H9 (cell line): ENCODE data around the gene ANKDD1B. TPM values are rescaled to one million over a fixed set of nuclear protein-coding genes. Genes with fewer than 3 reads are reported as not detected.
"Not testable (repeated sequence)": the region's sequence is repeated elsewhere in the genome, so short reads cannot be mapped to it uniquely, and the experiment has no call there.

Source experiments
- DNase-seq: peaks from one replicate; pipeline ENCODE4 v3.0.0-alpha.2; 2017
- H2AFZ ChIP-seq: one replicate; pipeline ENCODE4 v1.6.1; 2013; ENCODE audit warnings: mild to moderate bottlenecking, low read length, control low read depth, moderate library complexity
- H2AK5ac ChIP-seq: 2 replicates; pipeline ENCODE4 v1.6.1; 2013; ENCODE audit warnings: low read length, control low read depth, mixed read lengths; ENCODE audit not compliant: insufficient read length
- H2BK120ac ChIP-seq: one replicate; pipeline ENCODE4 v1.6.1; 2013; ENCODE audit warnings: low read depth, mild to moderate bottlenecking, low read length, control low read depth, inconsistent platforms; ENCODE audit not compliant: poor library complexity, severe bottlenecking
- H2BK12ac ChIP-seq: 2 replicates; pipeline ENCODE4 v1.6.1; 2013; ENCODE audit warnings: low read length, control low read depth, mixed read lengths, low read depth; ENCODE audit not compliant: insufficient read length
- H2BK15ac ChIP-seq: 2 replicates; pipeline ENCODE4 v1.6.1; 2013; ENCODE audit warnings: low read depth, low read length, control low read depth
- H2BK20ac ChIP-seq: one replicate; pipeline ENCODE4 v1.6.1; 2013; ENCODE audit warnings: low read depth, mild to moderate bottlenecking, low read length, control low read depth, inconsistent platforms; ENCODE audit not compliant: poor library complexity, severe bottlenecking
- H2BK5ac ChIP-seq: 2 replicates; pipeline ENCODE4 v1.6.1; 2013; ENCODE audit warnings: low read length, control low read depth, mixed read lengths; ENCODE audit not compliant: insufficient read length
- H3K14ac ChIP-seq: 2 replicates; pipeline ENCODE4 v1.6.1; 2013; ENCODE audit warnings: low read length, control low read depth; ENCODE audit not compliant: insufficient read depth
- H3K18ac ChIP-seq: 2 replicates; pipeline ENCODE4 v1.6.1; 2013; ENCODE audit warnings: low read depth, mild to moderate bottlenecking, mixed read lengths, low read length, control low read depth; ENCODE audit not compliant: insufficient read length
- H3K23ac ChIP-seq: 2 replicates; pipeline ENCODE4 v1.6.1; 2013; ENCODE audit warnings: low read length, control low read depth, mixed read lengths, low read depth; ENCODE audit not compliant: insufficient read length
- H3K23me2 ChIP-seq: 2 replicates; pipeline ENCODE4 v1.6.1; 2013; ENCODE audit warnings: low read depth, mild to moderate bottlenecking, mixed read lengths, low read length, control low read depth; ENCODE audit not compliant: insufficient read length, poor library complexity, severe bottlenecking
- H3K27ac ChIP-seq: 2 replicates; pipeline ENCODE4 v1.5.1; 2013; ENCODE audit warnings: low read length, control low read depth, mixed read lengths, low read depth; ENCODE audit not compliant: insufficient read length
- H3K27me3 ChIP-seq: 2 replicates; pipeline ENCODE4 v1.6.1; 2013; ENCODE audit warnings: low read length, control low read depth, inconsistent platforms; ENCODE audit not compliant: insufficient read depth
- H3K4ac ChIP-seq: 2 replicates; pipeline ENCODE4 v1.6.1; 2013; ENCODE audit warnings: low read depth, mild to moderate bottlenecking, control low read depth, inconsistent platforms, low read length, moderate library complexity
- H3K4me1 ChIP-seq: 2 replicates; pipeline ENCODE4 v1.6.1; 2013; ENCODE audit warnings: low read length, control low read depth, inconsistent platforms; ENCODE audit not compliant: insufficient read depth
- H3K4me2 ChIP-seq: 2 replicates; pipeline ENCODE4 v1.6.1; 2013; ENCODE audit warnings: low read length, control low read depth, mixed read lengths; ENCODE audit not compliant: insufficient read length, insufficient read depth
- H3K56ac ChIP-seq: 2 replicates; pipeline ENCODE4 v1.6.1; 2013; ENCODE audit warnings: low read depth, mild to moderate bottlenecking, mixed read lengths, low read length, control low read depth; ENCODE audit not compliant: insufficient read length
- H3K79me1 ChIP-seq: 2 replicates; pipeline ENCODE4 v1.6.1; 2013; ENCODE audit warnings: low read depth, mild to moderate bottlenecking, moderate library complexity, low read length, control low read depth, inconsistent platforms; ENCODE audit not compliant: insufficient read depth, poor library complexity, severe bottlenecking
- H3K79me2 ChIP-seq: 2 replicates; pipeline ENCODE4 v1.6.1; 2013; ENCODE audit warnings: low read length, control low read depth, inconsistent platforms; ENCODE audit not compliant: insufficient read depth
- H3K9ac ChIP-seq: 2 replicates; pipeline ENCODE4 v1.6.1; 2013; ENCODE audit warnings: low read length, control low read depth, mixed read lengths; ENCODE audit not compliant: insufficient read length; ENCODE audit errors: extremely low read depth
- H3K9me3 ChIP-seq: one replicate; pipeline ENCODE4 v1.6.1; 2013; ENCODE audit warnings: low read depth, low read length, inconsistent platforms; ENCODE audit not compliant: control insufficient read depth
- H3T11ph ChIP-seq: one replicate; pipeline ENCODE4 v1.6.1; 2013; ENCODE audit warnings: mild to moderate bottlenecking, low read length, control low read depth, inconsistent platforms
- H4K20me1 ChIP-seq: one replicate; pipeline ENCODE4 v1.6.1; 2013; ENCODE audit not compliant: control insufficient read depth, insufficient read length, insufficient read depth
- H4K5ac ChIP-seq: 2 replicates; pipeline ENCODE4 v1.6.1; 2013; ENCODE audit warnings: low read depth, mild to moderate bottlenecking, mixed read lengths, low read length, control low read depth; ENCODE audit not compliant: insufficient read length
- H4K8ac ChIP-seq: replicated peaks from 2 replicates; pipeline ENCODE4 v1.6.1; 2013; ENCODE audit warnings: low read length, control low read depth, mixed read lengths, low read depth; ENCODE audit not compliant: insufficient read length
- H4K91ac ChIP-seq: 2 replicates; pipeline ENCODE4 v1.6.1; 2013; ENCODE audit warnings: low read depth, mild to moderate bottlenecking, moderate library complexity, mixed read lengths, low read length, control low read depth; ENCODE audit not compliant: insufficient read length
- H3K27ac Mint-ChIP-seq, 3 experiments: 2 replicates in 2 of 3; 3 replicates in 1 of 3; pipeline ENCODE4 v1.8.0; 2020 to 2021; ENCODE audit warnings: mixed read lengths in 3 of 3, mild to moderate bottlenecking in 1 of 3, moderate library complexity in 1 of 3
- H3K27me3 Mint-ChIP-seq: 2 replicates; pipeline ENCODE4 v1.8.0; 2021; ENCODE audit warnings: low read depth, mild to moderate bottlenecking, moderate library complexity, mixed read lengths
- H3K36me3 Mint-ChIP-seq, 3 experiments: 2 replicates in 2 of 3; 3 replicates in 1 of 3; pipeline ENCODE4 v1.8.0; 2020 to 2021; ENCODE audit warnings: low read depth in 3 of 3, mixed read lengths in 3 of 3; ENCODE audit not compliant: insufficient read depth in 1 of 3
- H3K4me1 Mint-ChIP-seq, 2 experiments: 2 replicates each; pipeline ENCODE4 v1.8.0; 2020; ENCODE audit warnings: mixed read lengths in 2 of 2
- H3K4me3 Mint-ChIP-seq, 2 experiments: 2 replicates in 1 of 2; 3 replicates in 1 of 2; pipeline ENCODE4 v1.8.0; 2020 to 2021; ENCODE audit warnings: mild to moderate bottlenecking in 2 of 2, mixed read lengths in 2 of 2, moderate library complexity in 1 of 2
- H3K9me3 Mint-ChIP-seq, 2 experiments: 2 replicates in 1 of 2; 3 replicates in 1 of 2; pipeline ENCODE4 v1.8.0; 2020; ENCODE audit warnings: mild to moderate bottlenecking in 2 of 2, mixed read lengths in 2 of 2, moderate library complexity in 1 of 2
- WGBS: extraction: QIAGEN DNeasy Blood & Tissue Kit; methylation state at CpG from one replicate; pipeline ENCODE4 v1.1.7; 2013; ENCODE audit warnings: missing lambda C conversion rate, low lambda C conversion rate, mixed read lengths; ENCODE audit not compliant: insufficient read length; ENCODE audit errors: extremely low coverage; 5-methylcytosine and 5-hydroxymethylcytosine counted together
- total RNA-seq: library from RNA; stranded (reverse); gene quantifications from 2 replicates; pipeline ENCODE4 v1.2.1, GENCODE V29; 2021
- TF ChIP-seq, protein P1 (sequence below): fragments of 200-600 bp; sonication (generic); conservative IDR thresholded peaks from 3 replicates; pipeline ENCODE4 v1.8.0; 2021; ENCODE audit warnings: antibody characterized with exemption, mild to moderate bottlenecking

Gene ANKDD1B
- total RNA-seq, 1 experiment from 2014 or later, result 0.33 TPM

DNA sequence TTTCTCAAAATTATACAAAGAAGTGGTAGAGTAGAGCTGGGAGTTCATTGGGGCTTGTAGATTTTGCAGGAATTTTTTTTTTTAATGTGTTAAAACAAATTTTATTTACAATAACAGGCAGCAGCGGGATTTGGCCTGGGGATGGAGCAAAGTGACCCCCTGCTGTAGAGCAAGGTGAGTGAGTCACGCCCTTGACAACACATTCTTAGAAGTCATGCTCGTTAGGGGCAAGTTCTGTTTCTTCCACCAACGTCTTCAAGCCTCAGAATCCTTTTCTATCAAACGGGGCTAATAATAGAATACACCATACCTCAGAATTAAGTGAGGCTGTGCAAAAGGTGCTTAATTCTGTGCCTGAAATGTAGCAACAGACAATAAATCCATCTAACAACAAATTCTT is 1.1 kb upstream of the ANKDD1B start:
- TF ChIP-seq, protein P1, sequence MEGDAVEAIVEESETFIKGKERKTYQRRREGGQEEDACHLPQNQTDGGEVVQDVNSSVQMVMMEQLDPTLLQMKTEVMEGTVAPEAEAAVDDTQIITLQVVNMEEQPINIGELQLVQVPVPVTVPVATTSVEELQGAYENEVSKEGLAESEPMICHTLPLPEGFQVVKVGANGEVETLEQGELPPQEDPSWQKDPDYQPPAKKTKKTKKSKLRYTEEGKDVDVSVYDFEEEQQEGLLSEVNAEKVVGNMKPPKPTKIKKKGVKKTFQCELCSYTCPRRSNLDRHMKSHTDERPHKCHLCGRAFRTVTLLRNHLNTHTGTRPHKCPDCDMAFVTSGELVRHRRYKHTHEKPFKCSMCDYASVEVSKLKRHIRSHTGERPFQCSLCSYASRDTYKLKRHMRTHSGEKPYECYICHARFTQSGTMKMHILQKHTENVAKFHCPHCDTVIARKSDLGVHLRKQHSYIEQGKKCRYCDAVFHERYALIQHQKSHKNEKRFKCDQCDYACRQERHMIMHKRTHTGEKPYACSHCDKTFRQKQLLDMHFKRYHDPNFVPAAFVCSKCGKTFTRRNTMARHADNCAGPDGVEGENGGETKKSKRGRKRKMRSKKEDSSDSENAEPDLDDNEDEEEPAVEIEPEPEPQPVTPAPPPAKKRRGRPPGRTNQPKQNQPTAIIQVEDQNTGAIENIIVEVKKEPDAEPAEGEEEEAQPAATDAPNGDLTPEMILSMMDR, result no peak
- no peak overlapping the region for H3K4me3 Mint-ChIP-seq
- peaks cover 3% of the 10 kb centered on the region; the same call in 1 of the 2 replicates for H3K4me1 ChIP-seq
- WGBS, result no CpG with 5 or more reads among the region's 5 CpGs
- H3K27me3 Mint-ChIP-seq, result 0 out of 2 replicates have a peak, but pooled peaks cover 3% of the 10 kb centered on the region
- no peak overlapping the region for H2AFZ ChIP-seq
- no peaks in the 10 kb centered on the region for H3K9me3 Mint-ChIP-seq
- H3K23ac ChIP-seq, result no peak overlapping the region
- peaks cover 11% of the 10 kb centered on the region for H3K23me2 ChIP-seq
- H3K79me1 ChIP-seq, result no peaks in the 10 kb centered on the region
- no peak overlapping the region for H3K27ac Mint-ChIP-seq
- H4K91ac ChIP-seq, result no peak overlapping the region
- no peak overlapping the region for H4K5ac ChIP-seq
- peak; percentile 51 for DNase-seq
- no peak overlapping the region for H3K14ac ChIP-seq
- no peak overlapping the region for H2AK5ac ChIP-seq
- H3K4me1 Mint-ChIP-seq, result peaks cover 33 to 47% of the 10 kb centered on the region in 2 experiments
- H3K18ac ChIP-seq, result no peak overlapping the region
- H2BK5ac ChIP-seq, result no peak overlapping the region
- no peaks in the 10 kb centered on the region for H4K20me1 ChIP-seq
- H4K8ac ChIP-seq, result no peak overlapping the region
- H3K56ac ChIP-seq, result no peak overlapping the region
- no peaks in the 10 kb centered on the region for H3K27me3 ChIP-seq
- H2BK15ac ChIP-seq, result no peak overlapping the region
- H3K9ac ChIP-seq, result no peak overlapping the region
- no peaks in the 10 kb centered on the region for H3K36me3 Mint-ChIP-seq
- H3K79me2 ChIP-seq, result no peaks in the 10 kb centered on the region; the same call in 1 of the 2 replicates
- H2BK120ac ChIP-seq, result no peak overlapping the region
- no peaks in the 10 kb centered on the region for H3K9me3 ChIP-seq
- H3K27ac ChIP-seq, result no peak overlapping the region
- no peak overlapping the region for H2BK12ac ChIP-seq
- H2BK20ac ChIP-seq, result no peak overlapping the region
- H3K4me2 ChIP-seq, result no peak overlapping the region
- no peak overlapping the region for H3K4ac ChIP-seq
- no peak overlapping the region for H3T11ph ChIP-seq

GRCh38 chr5:75610859-75611310 is 368 bp upstream of the ANKDD1B start:
- H2AFZ ChIP-seq, result not testable (repeated sequence)
- H3K4me2 ChIP-seq, result peak overlapping the region; percentile 93

More at GRCh38 chr5:75610859-75611310, 368 bp upstream of the ANKDD1B start:
- H3K23ac ChIP-seq, H3K9me3 Mint-ChIP-seq, H3K56ac ChIP-seq, H2BK5ac ChIP-seq, H2BK120ac ChIP-seq, H3K79me2 ChIP-seq, H2BK15ac ChIP-seq, H3K36me3 Mint-ChIP-seq, H3K27me3 ChIP-seq, H3T11ph ChIP-seq, H2AK5ac ChIP-seq, H3K79me1 ChIP-seq, H2BK20ac ChIP-seq, H2BK12ac ChIP-seq, H3K9me3 ChIP-seq, H3K4ac ChIP-seq, H3K27ac ChIP-seq, DNase-seq, H4K5ac ChIP-seq, H3K14ac ChIP-seq, H4K20me1 ChIP-seq, H3K18ac ChIP-seq, H3K4me1 ChIP-seq, H3K27me3 Mint-ChIP-seq, H4K91ac ChIP-seq, H4K8ac ChIP-seq: not testable (repeated sequence)
- Histone ChIP-seq H3K23me2 (peaks cover 11% of the 10 kb centered on the region), H3K9ac (peak overlapping the region; percentile 50)
- peak overlapping the region in 1 of 3 experiments; percentile 91; a peak in 2 of 7 replicates for H3K27ac Mint-ChIP-seq
- H3K4me1 Mint-ChIP-seq, result peaks cover 29 to 41% of the 10 kb centered on the region in 2 experiments
- H3K4me3 Mint-ChIP-seq, result peak overlapping the region; percentile 74 to 84
- no CpG with 5 or more reads among the region's 11 CpGs for WGBS
